Measurements from ENCODE around the gene CUTA. TPM values are rescaled to one million over a fixed set of nuclear protein-coding genes. Genes with fewer than 3 reads are reported as not detected.
"Not testable (repeated sequence)": the region's sequence is repeated elsewhere in the genome, so short reads cannot be mapped to it uniquely, and the experiment has no call there.

The CUTA gene
- total and polyA plus RNA-seq, 7 donors: 102 to 193 (median 136) TPM

DNA sequence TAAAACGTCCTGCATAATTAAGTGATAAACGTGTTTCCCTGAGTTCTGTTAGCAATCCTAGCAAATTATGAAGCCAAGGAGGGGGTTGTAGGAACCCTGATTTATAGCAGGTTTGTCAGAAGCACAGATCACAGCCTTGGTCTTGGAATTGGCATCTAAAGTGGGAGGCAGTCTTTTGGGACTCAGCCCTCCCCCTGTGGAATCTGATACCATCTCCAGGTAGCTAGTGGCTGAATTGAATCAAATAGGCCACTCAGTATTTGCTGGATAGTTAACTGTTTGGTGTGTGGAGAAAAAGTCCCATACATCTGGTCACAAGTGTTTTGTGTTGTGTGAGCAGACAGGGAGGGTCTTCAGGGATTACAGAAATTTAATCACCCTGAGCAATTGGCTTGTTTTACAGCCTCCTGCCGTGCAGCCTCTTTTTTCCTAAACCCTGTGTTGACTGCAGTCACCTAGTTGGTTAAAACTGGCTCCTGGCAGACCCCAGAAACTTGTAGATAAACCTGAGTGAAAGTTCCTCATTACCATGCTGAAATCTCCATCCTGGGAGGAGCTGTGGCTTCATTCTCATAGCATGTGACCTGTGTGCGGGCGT lies 45.3 kb downstream of the CUTA start:
- 50 to 60% methylated on average over 5 of the region's 5 CpGs for WGBS, 2 donors
- Histone ChIP-seq H3K9me3 (no peaks in the 10 kb centered on the region), H3K27ac (no peak overlapping the region), H3K4me1 (peaks cover 0 to 23% (median 20%) of the 10 kb centered on the region in 4 donors), H3K4me3 (no peak overlapping the region), H3K27me3 (no peaks in the 10 kb centered on the region), H3K36me3 (no peaks in the 10 kb centered on the region)
- no peak for DNase-seq
- intact Hi-C loops (cut with DNase I): no loop called here
- TF ChIP-seq POLR2AphosphoS5 (IDR thresholded peaks at IDR 0.05) (no peak), EP300 (IDR thresholded peaks at IDR 0.05) (no peak), POLR2A (IDR thresholded peaks at IDR 0.05) (no peak)
- TF ChIP-seq, protein P1, sequence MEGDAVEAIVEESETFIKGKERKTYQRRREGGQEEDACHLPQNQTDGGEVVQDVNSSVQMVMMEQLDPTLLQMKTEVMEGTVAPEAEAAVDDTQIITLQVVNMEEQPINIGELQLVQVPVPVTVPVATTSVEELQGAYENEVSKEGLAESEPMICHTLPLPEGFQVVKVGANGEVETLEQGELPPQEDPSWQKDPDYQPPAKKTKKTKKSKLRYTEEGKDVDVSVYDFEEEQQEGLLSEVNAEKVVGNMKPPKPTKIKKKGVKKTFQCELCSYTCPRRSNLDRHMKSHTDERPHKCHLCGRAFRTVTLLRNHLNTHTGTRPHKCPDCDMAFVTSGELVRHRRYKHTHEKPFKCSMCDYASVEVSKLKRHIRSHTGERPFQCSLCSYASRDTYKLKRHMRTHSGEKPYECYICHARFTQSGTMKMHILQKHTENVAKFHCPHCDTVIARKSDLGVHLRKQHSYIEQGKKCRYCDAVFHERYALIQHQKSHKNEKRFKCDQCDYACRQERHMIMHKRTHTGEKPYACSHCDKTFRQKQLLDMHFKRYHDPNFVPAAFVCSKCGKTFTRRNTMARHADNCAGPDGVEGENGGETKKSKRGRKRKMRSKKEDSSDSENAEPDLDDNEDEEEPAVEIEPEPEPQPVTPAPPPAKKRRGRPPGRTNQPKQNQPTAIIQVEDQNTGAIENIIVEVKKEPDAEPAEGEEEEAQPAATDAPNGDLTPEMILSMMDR (IDR thresholded peaks at IDR 0.05): no peak

DNA sequence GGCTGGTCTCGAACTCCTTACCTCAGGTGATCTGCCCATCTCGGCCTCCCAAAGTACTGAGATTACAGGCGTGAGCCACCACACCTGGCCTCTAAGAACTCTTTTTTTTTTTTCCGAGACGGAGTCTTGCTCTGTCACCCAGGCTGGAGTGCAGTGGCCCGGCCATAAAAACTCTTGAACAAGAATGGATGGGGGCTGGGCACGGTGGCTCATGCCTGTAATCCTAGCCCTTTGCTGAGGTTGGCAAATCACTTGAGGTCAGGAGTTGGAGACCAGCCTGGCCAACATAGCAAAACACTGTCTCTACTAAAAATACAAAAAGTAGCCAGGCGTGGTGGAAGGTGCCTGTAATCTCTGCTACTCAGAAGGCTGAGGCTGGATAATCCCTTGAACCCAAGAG lies 46.0 kb downstream of the CUTA start:
- H3K4me3 ChIP-seq; H3K27me3 ChIP-seq; H3K36me3 ChIP-seq; H3K9me3 ChIP-seq; intact Hi-C loops (cut with DNase I); DNase-seq; H3K27ac ChIP-seq: not testable (repeated sequence)
- WGBS, 2 donors: 93 to 94% methylated on average over 8 of the region's 8 CpGs
- H3K4me1 ChIP-seq: peaks cover 0 to 23% (median 20%) of the 10 kb centered on the region in 4 donors

DNA sequence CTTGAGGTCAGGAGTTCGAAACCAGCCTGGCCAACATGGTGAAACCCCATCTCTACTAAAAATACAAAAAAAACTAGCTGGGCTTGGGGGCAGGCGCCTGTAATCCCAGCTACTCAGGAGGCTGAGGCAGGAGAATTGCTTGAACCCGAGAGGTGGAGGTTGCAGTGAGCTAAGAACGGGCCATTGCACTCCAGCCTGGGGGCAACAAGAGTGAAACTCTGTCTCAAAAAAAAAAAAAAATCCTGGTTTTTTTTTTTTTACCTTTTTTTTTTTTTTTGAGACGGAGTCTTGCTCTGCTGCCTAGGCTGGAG lies 50.2 kb downstream of the CUTA start:
- H3K4me3 ChIP-seq; DNase-seq; H3K4me1 ChIP-seq; H3K36me3 ChIP-seq; intact Hi-C loops (cut with DNase I); H3K9me3 ChIP-seq; H3K27me3 ChIP-seq; H3K27ac ChIP-seq: not testable (repeated sequence)
- 93 to 94% methylated on average over 5 of the region's 5 CpGs for WGBS, 2 donors

DNA sequence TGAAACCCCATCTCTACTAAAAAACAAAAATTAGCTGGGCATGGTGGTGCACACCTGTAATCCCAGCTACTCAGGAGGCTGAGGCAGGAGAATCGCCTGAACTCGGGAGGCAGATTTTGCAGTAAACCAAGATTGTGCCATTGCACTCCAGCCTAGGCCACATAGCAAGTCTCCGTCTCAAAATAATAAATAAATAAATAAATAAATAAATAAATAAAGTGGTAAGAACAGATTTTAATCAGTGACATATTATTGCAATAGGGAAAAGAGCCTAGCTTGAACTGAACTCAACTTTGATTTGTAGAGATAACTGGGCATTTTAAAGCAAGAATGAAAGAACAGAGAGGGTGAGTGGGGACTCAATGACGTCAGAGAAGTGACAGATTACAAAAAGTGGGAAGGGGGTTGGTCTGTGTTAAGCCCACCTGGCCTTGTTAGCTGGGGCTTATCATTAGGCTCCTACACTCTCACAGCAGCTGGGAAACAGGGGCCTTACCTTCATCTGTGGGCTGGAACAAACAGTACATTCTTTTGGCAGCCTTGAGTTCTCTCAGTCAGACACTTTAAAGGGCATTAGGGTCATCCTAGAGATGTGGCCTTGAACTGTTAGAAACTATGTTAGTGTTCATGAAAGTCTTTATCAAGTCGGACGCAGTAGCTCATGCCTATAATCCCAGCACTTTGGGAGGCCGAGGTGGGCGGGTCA lies 50.7 kb downstream of the CUTA start:
- H3K27me3 ChIP-seq: no peaks in the 10 kb centered on the region
- intact Hi-C loops (cut with DNase I): no loop called here
- DNase-seq: no peak
- no peak for TF ChIP-seq POLR2AphosphoS5 (IDR thresholded peaks at IDR 0.05)
- no peak for TF ChIP-seq EP300 (IDR thresholded peaks at IDR 0.05)
- no peak for TF ChIP-seq POLR2A (IDR thresholded peaks at IDR 0.05)
- TF ChIP-seq, protein P1 (IDR thresholded peaks at IDR 0.05): no peak
- H3K9me3 ChIP-seq: no peaks in the 10 kb centered on the region
- no peak overlapping the region for H3K27ac ChIP-seq
- no peaks in the 10 kb centered on the region for H3K4me1 ChIP-seq
- H3K36me3 ChIP-seq: no peaks in the 10 kb centered on the region
- 88 to 90% methylated on average over 8 of the region's 8 CpGs for WGBS, 2 donors
- H3K4me3 ChIP-seq: no peak overlapping the region

Small RNA genes lying within 50 kb of the gene (small RNA-seq; reads per million reads assigned to genes)
- gene RPL35AP4: 0 reads per million in 3 donors
- gene ZBTB9: 0 reads per million in 3 donors

Other genes starting within 250 kb of the CUTA start
- 1 to 10 TPM in 1 of 4 donors, under 1 TPM in 2, not detected in 1; 0.16 to 1.4 (median 0.41) TPM for gene COL11A2, start 225.6 kb downstream of the CUTA start, total RNA-seq
- gene COL11A2, start 225.6 kb downstream of the CUTA start, polyA plus RNA-seq: under 1 TPM in 1 of 3 donors, not detected in 2; 0.60 TPM
- 10 to 100 TPM; 27.8 to 32.4 (median 30.4) TPM for gene RXRB, start 217.4 kb downstream of the CUTA start, total RNA-seq
- 10 to 100 TPM; 15.6 to 33.2 (median 16.2) TPM for gene RXRB, start 217.4 kb downstream of the CUTA start, polyA plus RNA-seq
- 10 to 100 TPM; 48.7 to 52.1 (median 49.8) TPM for gene SLC39A7, start 217.2 kb downstream of the CUTA start, total RNA-seq
- gene SLC39A7, start 217.2 kb downstream of the CUTA start, polyA plus RNA-seq: 100 to 1,000 TPM in 1 of 3 donors, 10 to 100 TPM in 2; 31.2 to 189 (median 31.2) TPM
- 10 to 100 TPM in 3 of 4 donors, not detected in 1; 17.3 to 19.0 (median 18.9) TPM for gene HSD17B8, start 213.5 kb downstream of the CUTA start, total RNA-seq
- 10 to 100 TPM; 18.6 to 27.3 (median 21.3) TPM for gene HSD17B8, start 213.5 kb downstream of the CUTA start, polyA plus RNA-seq
- 10 to 100 TPM; 13.2 to 18.1 (median 17.1) TPM for gene RING1, start 209.6 kb downstream of the CUTA start, total RNA-seq
- 10 to 100 TPM; 27.7 to 36.0 (median 32.7) TPM for gene RING1, start 209.6 kb downstream of the CUTA start, polyA plus RNA-seq
- 10 to 100 TPM; 26.2 to 44.6 (median 33.5) TPM for gene VPS52, start 146.2 kb downstream of the CUTA start, total RNA-seq
- 10 to 100 TPM; 23.4 to 51.2 (median 26.4) TPM for gene VPS52, start 146.2 kb downstream of the CUTA start, polyA plus RNA-seq
- gene RPS18, start 146.0 kb downstream of the CUTA start, total RNA-seq: 1,000 to 10,000 TPM; 2,427 to 4,810 (median 4,005) TPM
- 1,000 to 10,000 TPM; 3,648 to 7,566 (median 5,490) TPM for gene RPS18, start 146.0 kb downstream of the CUTA start, polyA plus RNA-seq
- 10 to 100 TPM in 3 of 4 donors, 1 to 10 TPM in 1; 7.2 to 22.2 (median 13.3) TPM for gene B3GALT4, start 141.0 kb downstream of the CUTA start, total RNA-seq
- 10 to 100 TPM; 19.2 to 23.6 (median 21.7) TPM for gene B3GALT4, start 141.0 kb downstream of the CUTA start, polyA plus RNA-seq
- gene WDR46, start 128.9 kb downstream of the CUTA start, total RNA-seq: 10 to 100 TPM; 28.2 to 41.6 (median 37.4) TPM
- gene WDR46, start 128.9 kb downstream of the CUTA start, polyA plus RNA-seq: 10 to 100 TPM; 15.3 to 51.2 (median 30.0) TPM
- gene PFDN6, start 128.5 kb downstream of the CUTA start, total RNA-seq: 10 to 100 TPM in 3 of 4 donors, 1 to 10 TPM in 1; 7.5 to 56.1 (median 31.8) TPM
- gene PFDN6, start 128.5 kb downstream of the CUTA start, polyA plus RNA-seq: 100 to 1,000 TPM; 131 to 173 (median 144) TPM
- 10 to 100 TPM; 33.2 to 48.9 (median 37.9) TPM for gene RGL2, start 119.2 kb downstream of the CUTA start, total RNA-seq
- 10 to 100 TPM in 2 of 3 donors, 1 to 10 TPM in 1; 5.8 to 40.2 (median 18.0) TPM for gene RGL2, start 119.2 kb downstream of the CUTA start, polyA plus RNA-seq
- gene TAPBP, start 104.0 kb downstream of the CUTA start, total RNA-seq: 10 to 100 TPM; 29.8 to 80.0 (median 50.5) TPM
- 100 to 1,000 TPM in 1 of 3 donors, 10 to 100 TPM in 1, 1 to 10 TPM in 1; 7.8 to 114 (median 21.3) TPM for gene TAPBP, start 104.0 kb downstream of the CUTA start, polyA plus RNA-seq
- 10 to 100 TPM in 3 of 4 donors, 1 to 10 TPM in 1; 9.4 to 13.2 (median 12.7) TPM for gene ZBTB22, start 100.4 kb downstream of the CUTA start, total RNA-seq
- 10 to 100 TPM; 11.3 to 19.2 (median 16.1) TPM for gene ZBTB22, start 100.4 kb downstream of the CUTA start, polyA plus RNA-seq
- gene DAXX, start 95.1 kb downstream of the CUTA start, total RNA-seq: 10 to 100 TPM; 37.1 to 52.3 (median 48.3) TPM
- 10 to 100 TPM; 24.7 to 49.2 (median 33.0) TPM for gene DAXX, start 95.1 kb downstream of the CUTA start, polyA plus RNA-seq
- 1 to 10 TPM in 2 of 4 donors, under 1 TPM in 2; 0.49 to 5.5 (median 1.3) TPM for gene KIFC1, start 26.3 kb downstream of the CUTA start, total RNA-seq
- gene KIFC1, start 26.3 kb downstream of the CUTA start, polyA plus RNA-seq: 10 to 100 TPM in 1 of 3 donors, 1 to 10 TPM in 2; 1.2 to 23.0 (median 4.6) TPM
- gene PHF1, start 7.1 kb downstream of the CUTA start, total RNA-seq: 10 to 100 TPM; 57.1 to 82.3 (median 66.0) TPM
- 10 to 100 TPM; 22.4 to 43.2 (median 43.2) TPM for gene PHF1, start 7.1 kb downstream of the CUTA start, polyA plus RNA-seq
- gene SYNGAP1, start 2.0 kb upstream of the CUTA start, total RNA-seq: 10 to 100 TPM in 1 of 4 donors, 1 to 10 TPM in 3; 6.4 to 24.6 (median 9.9) TPM
- 10 to 100 TPM in 1 of 3 donors, 1 to 10 TPM in 1, under 1 TPM in 1; 0.92 to 17.8 (median 2.4) TPM for gene SYNGAP1, start 2.0 kb upstream of the CUTA start, polyA plus RNA-seq
- 1 to 10 TPM; 1.1 to 3.6 (median 1.4) TPM for gene ZBTB9, start 36.5 kb upstream of the CUTA start, total RNA-seq
- 1 to 10 TPM in 2 of 3 donors, under 1 TPM in 1; 0.60 to 4.2 (median 1.8) TPM for gene ZBTB9, start 36.5 kb upstream of the CUTA start, polyA plus RNA-seq
- 10 to 100 TPM in 3 of 4 donors, 1 to 10 TPM in 1; 8.9 to 11.1 (median 10.4) TPM for gene BAK1, start 162.2 kb upstream of the CUTA start, total RNA-seq
- 100 to 1,000 TPM in 1 of 3 donors, 10 to 100 TPM in 2; 76.3 to 160 (median 96.9) TPM for gene BAK1, start 162.2 kb upstream of the CUTA start, polyA plus RNA-seq
- gene ITPR3, start 203.2 kb upstream of the CUTA start, total RNA-seq: 10 to 100 TPM in 1 of 4 donors, 1 to 10 TPM in 3; 7.7 to 16.9 (median 9.0) TPM
- 10 to 100 TPM; 10.2 to 75.3 (median 20.6) TPM for gene ITPR3, start 203.2 kb upstream of the CUTA start, polyA plus RNA-seq